GM19372 (cell line): ENCODE results near the gene RABGAP1.

ENCODE experiments used
- ATAC-seq: cut with Tn5 transposase; IDR thresholded peaks from one replicate; pipeline ENCODE4 v1.9.1; 2021; ENCODE audit warnings: mild to moderate bottlenecking, low read depth, moderate library complexity; ENCODE audit not compliant: unreplicated experiment

Gene RABGAP1

DNA sequence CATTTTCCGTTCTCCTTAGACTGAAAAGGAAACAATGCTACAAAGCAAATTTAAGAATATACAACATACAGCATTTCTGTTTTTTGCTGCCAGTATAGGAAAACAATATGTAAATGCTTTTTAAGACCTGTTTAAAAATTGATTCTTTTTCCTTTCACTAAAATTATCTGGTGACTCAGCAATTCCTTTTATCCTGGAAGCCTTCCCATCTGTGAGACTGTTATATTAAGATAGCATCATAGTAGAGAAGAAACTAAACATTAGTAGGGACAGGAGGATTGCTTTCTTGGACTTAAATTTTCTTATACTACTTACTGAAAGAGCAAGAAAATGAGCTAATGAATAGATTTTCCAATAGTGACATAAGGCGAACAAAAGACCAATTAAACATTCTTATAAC lies 62.6 kb downstream of the RABGAP1 start:
- ATAC-seq, result no peak

DNA sequence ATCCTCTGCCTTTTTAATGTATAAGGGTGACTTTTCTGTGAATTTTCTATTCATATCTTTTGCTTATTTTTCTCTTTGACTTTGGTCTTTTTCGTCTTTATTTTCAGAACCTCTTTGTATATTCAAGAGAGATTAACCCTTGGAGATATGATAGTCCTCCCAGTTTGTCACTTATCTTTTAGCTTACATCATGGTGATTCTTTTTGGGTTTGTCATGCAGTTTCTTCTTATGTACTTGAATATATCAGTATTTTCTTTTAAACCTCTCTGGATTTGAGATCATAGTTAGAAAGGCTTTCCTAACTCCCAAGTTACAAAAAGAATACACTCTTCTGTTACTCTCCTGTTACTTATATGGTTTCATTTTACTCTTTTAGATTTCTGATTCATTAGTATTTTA lies 65.1 kb downstream of the RABGAP1 start:
- no peak for ATAC-seq

DNA sequence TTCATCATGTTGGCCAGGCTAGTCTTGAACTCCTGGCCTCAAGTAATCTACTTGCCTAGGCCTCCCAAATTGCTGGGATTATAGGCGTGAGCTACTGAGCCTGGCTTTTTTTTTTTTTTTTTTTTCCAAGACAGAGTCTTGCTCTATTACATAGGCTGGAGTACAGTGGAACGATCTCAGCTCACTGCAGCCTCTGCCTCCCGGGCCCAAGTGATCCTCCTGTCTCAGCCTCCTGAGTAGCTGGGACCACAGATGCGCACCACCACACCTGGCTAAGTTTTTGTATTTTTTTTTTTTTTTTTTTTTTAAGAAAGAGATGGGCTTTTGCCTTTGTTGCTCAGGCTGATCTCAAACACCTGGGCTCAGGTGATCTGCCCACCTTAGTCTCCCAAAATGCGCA lies 66.4 kb downstream of the RABGAP1 start:
- ATAC-seq, result no peak

DNA sequence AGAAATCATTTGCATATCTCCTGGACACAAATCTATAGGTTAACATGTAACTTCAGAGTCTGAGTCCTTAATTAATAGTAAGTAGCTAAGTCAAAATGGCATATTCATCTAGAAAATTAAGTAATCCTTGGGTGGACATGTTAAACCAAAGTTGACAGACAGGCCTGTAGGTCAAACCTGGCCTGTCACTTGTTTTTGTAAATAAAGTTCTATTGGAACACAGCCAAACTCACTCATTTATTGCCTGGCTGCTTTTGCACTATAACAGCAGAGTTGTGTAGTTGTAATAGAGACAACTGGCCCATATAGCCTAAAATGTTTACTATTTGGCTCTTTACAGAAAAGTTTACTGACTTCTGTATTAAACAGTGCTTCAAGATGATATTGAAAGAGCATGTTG lies 68.1 kb downstream of the RABGAP1 start:
- no peak for ATAC-seq

DNA sequence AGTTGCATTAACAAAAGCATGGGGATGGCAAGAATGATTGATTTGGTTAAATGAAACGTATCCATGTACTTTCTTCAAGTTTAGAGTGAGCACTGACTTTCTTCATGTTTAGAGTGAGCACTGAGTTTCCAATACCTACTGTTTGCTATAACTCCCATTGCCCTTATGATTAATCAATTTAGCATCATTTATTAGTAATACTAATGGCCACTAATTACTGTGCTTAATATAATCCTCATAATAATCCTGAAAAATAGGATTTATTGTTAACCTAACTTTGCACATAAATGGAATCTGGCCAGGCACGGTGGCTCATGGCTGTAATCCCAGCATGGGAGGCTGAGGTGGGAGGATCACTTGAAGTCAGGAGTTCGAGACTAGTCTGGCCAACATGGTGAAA lies 70.6 kb downstream of the RABGAP1 start:
- ATAC-seq, result no peak

DNA sequence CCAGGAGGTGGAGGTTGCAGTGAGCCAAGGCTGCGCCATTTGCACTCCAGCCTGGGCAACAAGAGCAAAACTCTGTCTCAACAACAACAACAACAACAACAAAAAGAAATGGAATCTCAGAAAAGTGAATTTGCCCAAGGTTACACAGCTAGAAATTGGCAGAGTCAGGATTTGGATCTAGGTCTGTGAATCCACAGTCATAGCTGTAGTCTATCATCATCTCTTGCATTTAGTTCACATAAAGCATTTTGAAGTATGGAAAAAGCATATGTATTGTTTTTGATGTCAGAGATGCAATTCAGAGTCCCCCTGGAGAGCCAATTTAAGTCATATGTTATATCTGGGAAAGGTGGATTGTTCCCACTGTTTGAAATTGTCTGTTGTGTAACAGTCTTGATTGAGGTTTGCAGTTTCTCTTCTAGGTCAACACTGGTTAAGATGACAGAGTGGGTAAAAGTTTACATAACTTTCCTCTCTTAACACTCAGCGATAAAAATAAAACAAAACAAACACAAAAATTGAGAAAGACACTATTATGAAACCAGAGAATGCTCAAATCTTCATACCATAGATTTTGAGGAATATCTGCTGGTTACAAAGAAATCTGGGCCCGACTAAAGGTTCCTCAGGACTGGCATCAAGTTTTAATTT lies 71.2 kb downstream of the RABGAP1 start:
- ATAC-seq, result no peak

DNA sequence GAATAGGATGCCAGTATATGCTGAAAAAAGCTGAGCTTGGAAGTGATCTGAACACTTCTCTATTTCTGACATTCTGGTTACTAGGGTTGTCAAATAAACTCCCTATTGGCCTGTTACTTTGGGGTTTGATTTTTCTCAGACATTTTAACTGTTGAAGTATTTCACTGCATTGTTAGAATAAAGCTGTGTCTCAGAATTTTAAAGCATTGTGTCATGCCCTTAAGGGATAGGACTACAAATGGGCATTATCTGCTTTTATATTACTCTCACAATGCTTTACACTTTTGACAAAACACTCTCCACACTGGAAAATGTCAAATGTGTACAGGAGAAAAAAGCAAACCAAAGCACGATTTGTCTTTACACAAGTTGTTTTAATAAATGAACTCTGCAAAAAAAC lies 75.8 kb downstream of the RABGAP1 start:
- ATAC-seq, result no peak

DNA sequence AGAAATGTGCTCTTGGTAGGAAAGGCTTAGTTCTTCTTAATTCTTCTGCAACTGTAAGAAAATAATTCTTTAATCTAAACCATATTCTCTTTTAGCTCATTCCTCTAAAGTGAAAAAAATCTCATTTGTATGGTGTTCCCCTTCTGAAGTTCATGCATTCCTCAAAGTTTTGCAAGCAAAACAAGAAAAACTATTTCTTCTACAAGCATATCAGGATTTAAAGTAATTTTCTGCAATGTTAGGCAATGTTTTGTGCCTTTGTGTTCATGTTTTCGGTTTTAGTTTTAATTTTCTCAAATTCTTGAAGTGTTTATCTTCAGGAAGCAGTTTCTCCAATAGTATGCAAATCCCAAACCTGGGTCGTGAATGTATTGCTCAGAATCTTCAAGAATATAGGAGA lies 80.0 kb downstream of the RABGAP1 start:
- ATAC-seq, result no peak

DNA sequence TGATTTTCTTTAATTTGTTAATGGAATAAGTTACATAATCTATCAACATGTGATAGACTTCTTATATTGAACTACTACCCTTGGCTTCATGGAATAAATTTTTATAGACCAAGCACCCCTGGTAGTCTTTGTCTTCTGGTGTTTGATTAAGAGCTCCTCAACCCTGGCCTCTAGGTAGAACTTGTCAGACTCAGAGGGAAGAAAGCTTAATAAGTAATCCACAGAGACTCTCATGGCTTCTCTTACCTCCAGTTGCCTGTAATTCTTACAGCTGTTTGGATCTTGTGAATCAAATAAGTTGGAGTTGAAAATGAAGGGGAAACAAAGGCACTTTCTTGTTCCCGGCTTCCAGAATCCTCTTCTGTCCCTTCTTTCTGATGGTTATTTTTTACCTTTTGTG lies 85.6 kb downstream of the RABGAP1 start:
- no peak for ATAC-seq

DNA sequence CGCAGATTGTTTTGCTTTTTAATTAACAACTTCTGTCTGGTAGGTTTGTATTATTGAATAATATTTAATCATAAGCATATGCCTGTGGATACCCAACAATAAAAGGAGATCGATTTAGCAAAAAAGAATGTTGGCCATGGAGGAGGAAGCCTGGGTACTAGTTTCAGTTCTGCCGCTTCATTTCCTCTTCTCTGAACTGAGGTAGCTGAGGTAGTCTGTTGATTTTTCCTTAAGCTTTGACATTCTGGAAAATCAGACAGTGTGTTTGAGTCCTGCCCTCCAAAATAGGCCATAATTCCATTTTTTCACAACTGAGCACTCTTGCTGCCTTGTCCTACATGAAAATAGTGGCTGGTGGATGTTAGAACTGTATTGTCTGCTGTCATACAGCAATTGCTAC lies 86.7 kb downstream of the RABGAP1 start:
- ATAC-seq, result no peak

DNA sequence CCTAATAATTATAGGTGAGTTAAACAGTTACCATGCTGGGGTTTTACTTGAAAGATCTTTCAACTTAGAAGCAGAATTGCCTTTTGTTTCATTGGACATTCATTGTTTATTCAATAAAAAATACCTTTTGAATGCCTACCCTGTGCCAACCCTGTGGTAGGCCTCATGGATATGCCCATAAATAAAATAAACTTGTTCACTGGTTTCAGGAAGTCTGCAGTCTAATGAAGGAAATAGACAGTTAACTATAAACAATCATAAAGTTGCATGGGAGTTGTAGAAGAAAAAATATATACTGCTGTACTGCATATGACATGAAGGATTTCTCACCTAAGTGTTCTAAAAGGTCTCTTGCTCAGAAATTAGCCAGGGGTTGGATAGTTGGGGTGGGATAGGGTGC lies 87.3 kb downstream of the RABGAP1 start:
- ATAC-seq, result no peak

DNA sequence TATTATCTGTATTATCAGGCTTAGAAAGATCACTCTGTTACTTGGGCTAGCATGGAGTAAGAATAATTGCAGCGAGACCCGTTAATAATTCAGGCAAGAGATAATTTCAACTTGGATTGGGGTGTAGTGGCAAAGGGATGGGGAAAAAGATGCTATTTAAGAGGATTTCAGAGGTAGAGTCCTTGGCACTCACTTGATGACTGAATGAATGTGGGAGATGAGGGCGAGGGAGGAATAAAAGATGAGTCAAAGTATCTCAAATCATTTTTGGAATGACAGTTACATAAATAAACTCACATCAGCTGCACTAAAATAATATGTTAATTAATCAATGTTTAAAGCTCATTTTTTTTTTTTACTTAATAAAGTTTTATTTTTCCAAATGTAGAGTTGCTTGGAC lies 88.2 kb downstream of the RABGAP1 start:
- no peak for ATAC-seq

DNA sequence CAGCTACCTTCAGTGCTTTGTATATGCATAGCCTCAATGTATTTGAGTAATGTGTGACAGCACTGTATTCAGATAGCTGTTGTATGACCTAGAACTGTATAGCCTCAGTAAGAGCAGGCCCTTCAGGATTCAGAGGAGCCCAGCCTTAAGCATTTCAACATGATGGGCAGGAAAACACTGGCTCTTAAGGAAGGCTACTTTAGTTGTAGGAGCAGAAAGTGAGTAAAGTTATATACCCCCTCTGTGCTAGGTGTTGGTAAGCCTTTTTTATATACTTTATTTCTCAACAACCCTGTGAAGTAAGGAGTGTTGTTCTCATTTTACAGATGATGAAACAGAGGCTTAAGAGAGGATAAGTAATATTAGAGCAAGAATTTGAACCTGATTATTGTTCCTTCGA lies 91.1 kb downstream of the RABGAP1 start:
- no peak for ATAC-seq

DNA sequence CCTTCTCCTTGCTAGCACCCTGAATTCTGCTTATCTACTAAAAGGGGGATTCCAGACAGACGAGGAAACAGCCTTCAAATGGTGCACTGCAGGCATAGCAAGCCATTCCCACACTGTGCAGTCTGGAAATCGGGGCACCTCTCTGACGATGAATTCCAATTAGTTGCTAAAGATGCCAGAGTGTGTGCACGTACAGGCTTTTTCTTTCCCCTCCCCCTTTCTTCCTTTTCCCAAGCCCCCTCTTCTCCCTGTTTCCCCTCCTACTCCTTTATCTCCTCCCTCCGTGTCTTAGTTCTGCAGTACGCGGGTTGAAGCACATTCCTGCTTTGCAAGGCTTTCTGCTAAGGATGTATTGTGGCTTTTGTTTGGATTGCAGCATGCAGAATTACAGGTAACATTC lies 92.5 kb downstream of the RABGAP1 start, which contains the start of gene GPR21:
TSS of gene GPR21 (plus strand) at position 316 of the 400 bp plus-strand sequence. CDS start 900 bp downstream, outside the sequence.
- ATAC-seq, result no peak

DNA sequence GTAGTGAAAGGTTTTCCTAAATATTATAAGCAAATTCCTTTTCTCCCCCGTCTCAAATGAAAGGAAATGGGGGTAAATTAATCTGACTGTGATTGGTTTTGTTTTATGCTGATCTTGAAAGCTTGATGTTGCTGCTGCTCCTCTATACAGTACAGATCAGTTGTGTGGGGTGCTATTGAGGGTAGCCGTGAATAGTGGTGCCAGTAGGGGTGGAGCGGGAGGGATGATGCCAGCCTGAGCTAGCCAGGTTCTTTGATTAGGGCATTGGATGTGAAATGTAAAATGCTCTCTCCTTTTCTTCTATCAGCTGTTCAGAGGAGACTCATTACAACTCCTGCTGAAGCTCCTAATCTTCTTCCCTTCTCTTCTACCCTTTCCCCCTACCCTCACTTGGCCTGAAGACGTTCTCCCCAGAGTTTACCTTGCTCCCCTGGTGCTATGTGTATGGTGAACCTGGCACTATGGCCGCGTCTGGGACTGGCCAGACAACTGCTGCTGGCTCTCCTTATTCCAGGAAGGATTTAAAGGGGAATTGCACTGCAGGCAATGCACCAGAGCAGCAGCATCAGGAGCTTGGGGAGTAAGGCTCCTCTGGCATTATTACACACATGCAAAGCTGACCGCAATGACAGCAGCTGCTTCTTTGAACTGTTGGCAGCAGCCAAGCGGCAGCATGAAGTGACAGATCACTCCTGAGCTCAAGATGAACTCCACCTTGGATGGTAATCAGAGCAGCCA lies 93.2 kb downstream of the RABGAP1 start:
- no peak for ATAC-seq

DNA sequence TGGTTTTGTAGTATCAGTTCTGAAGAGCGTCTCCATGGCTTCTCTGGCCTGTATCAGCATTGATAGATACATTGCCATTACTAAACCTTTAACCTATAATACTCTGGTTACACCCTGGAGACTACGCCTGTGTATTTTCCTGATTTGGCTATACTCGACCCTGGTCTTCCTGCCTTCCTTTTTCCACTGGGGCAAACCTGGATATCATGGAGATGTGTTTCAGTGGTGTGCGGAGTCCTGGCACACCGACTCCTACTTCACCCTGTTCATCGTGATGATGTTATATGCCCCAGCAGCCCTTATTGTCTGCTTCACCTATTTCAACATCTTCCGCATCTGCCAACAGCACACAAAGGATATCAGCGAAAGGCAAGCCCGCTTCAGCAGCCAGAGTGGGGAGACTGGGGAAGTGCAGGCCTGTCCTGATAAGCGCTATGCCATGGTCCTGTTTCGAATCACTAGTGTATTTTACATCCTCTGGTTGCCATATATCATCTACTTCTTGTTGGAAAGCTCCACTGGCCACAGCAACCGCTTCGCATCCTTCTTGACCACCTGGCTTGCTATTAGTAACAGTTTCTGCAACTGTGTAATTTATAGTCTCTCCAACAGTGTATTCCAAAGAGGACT lies 94.2 kb downstream of the RABGAP1 start:
- no peak for ATAC-seq

DNA sequence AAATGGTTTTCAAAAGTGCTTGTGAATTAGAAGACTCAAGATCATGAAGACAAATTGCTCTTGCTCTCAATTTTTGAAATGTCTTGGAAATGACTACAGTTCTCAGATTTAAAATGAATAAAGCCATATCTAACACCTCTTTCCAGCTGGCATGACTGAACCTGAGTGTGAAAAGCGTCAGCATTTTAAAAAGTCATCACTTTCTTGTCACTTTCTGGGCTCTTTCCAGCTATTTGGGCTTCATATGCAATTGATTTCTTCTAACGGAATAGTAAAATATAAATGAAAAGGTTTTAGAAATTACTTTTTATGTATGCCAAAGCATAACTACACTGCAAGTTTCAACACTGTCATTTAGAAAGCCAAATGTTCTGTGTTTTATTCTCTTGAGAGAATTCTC lies 95.0 kb downstream of the RABGAP1 start:
- no peak for ATAC-seq

DNA sequence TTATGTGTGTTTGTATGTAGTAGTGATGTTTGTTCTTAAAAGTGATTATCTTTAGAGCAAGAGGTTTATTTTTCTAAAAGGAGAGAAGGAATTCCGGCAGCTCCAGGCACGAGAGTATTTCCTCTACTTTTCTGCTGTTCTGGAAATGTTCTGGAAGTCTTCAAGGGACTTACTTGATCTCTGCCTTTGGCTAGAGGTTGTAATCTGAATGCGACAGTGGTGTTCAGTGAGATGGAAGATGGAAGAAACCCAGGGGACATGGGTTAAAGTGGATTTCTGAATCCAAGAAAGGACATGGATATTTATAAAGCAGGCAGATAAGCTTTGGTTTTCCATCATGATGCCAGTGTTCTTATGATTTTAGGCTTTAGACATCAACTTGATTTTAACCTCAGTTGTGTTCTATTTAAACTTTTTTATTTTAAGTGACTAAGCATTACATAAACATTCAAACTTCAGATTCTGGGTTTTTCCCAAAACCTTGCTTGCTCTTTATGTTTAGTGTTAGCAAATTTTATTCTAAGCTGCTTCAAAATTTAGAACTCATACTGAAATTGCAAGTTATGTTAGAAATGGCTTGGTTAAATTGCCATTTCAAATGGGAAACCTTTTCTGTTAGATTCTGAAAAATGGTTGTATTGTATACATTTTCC lies 96.2 kb downstream of the RABGAP1 start:
- ATAC-seq, result no peak

DNA sequence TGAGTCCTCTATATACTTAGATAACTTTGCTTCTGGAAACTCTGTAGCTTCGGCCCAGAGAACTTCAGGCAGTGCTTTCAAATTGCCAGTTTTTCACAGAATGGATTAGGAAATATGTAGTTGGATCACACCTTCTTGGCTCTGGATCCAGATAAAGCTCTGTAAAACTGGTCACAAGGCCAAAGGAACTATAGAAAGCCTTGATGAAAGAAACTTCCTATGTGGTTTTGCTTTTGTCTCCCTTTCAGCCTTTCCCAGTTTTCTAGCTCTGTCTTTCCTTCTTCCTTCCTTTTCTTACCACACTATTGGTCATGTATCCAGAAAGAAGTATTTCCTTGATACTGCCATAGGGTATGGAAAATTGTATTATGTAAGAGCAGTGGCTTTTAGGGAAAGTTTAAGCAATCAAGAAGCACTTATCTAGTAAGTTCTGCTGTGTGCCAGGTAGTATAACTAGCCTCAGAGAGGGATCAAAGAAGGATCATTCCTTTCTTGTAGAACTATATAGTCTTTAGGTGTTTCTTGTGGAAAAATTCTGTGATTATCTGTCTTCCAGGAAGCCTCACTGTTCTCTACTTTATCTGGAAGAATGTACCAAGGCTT lies 98.9 kb downstream of the RABGAP1 start:
- ATAC-seq, result no peak

DNA sequence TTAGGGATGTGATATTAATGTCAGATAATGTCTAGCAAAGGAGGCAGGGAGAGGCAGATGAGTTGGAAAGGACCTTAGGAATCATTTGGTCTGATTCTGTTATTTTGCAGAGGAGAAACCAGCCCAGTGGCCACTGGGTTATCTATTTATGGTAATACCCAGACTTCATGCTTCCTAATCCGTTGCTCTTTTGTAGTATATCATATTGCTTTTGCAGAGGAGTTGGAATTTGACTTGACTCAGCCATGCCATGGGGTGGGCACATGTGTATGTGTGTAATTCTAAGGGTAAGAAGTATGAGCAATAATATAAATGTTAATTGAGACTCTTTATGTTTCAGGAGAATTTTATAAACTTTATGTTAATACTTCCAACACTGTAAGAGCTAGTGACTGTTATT lies 100.0 kb downstream of the RABGAP1 start:
- ATAC-seq, result no peak

DNA sequence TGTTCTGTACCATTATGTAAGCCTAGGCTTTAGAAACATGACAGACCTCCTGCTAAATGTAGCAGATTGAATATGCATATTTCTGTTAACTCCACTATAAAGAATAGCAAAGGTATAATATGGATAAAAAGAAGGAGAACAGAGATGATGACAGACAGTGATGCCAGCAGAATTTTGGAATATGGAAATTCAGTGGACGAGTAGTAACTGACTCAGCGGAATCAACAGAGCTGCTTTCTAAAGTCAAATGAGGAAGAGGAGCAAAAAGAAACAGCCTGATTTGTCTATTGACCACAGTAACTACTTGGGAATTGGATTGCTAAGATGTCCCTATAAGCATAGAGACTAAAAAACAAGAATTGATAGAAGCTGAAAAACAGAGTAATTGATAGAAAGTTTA lies 100.7 kb downstream of the RABGAP1 start:
- ATAC-seq, result no peak
